Activated CD4-positive, alpha-beta T cell treated with anti-CD3 and anti-CD28 coated beads for 1 hour (primary cell): ENCODE data around the gene METAP1D.
"Not testable (repeated sequence)": the region's sequence is repeated elsewhere in the genome, so short reads cannot be mapped to it uniquely, and the experiment has no call there.

Source experiments
- DNase-seq: peaks from one replicate; pipeline ENCODE4 v3.0.0-alpha.2; 2020

The METAP1D gene

DNA sequence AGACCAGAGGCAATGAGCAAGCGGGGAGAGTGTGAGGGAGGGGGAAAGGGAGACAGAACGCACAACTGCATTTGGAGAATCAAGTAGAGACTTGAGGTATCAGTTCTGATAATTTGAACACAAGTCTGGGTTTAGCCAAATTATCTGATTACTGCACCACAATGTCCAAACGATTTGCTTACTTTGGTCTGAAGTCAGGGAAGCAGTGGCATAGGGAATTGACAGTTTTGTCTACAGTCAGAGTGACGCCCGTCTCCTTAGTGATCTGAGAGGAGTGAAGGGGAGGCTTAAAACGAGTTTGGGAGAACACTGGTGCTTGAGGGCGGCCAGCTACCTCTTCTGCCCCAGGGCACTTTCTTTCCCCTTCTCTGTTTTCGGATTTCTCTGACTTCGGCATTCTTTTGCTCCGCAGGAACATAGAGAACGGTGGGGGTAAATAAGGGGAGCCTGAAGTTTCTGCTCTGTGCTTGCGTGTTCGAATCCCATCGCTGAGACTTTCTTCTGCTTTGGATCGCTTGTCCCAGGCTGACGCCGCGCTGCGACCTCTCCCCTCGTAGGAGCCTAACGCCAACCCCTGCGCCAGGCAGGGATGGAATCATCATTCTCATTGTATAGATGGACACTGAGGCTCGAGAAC lies 105.8 kb downstream of the METAP1D start:
- no peak for DNase-seq

- no peak for DNase-seq
Observed at GRCh38 chr2:172106108-172106961, 106.6 kb downstream of the METAP1D start.

DNA sequence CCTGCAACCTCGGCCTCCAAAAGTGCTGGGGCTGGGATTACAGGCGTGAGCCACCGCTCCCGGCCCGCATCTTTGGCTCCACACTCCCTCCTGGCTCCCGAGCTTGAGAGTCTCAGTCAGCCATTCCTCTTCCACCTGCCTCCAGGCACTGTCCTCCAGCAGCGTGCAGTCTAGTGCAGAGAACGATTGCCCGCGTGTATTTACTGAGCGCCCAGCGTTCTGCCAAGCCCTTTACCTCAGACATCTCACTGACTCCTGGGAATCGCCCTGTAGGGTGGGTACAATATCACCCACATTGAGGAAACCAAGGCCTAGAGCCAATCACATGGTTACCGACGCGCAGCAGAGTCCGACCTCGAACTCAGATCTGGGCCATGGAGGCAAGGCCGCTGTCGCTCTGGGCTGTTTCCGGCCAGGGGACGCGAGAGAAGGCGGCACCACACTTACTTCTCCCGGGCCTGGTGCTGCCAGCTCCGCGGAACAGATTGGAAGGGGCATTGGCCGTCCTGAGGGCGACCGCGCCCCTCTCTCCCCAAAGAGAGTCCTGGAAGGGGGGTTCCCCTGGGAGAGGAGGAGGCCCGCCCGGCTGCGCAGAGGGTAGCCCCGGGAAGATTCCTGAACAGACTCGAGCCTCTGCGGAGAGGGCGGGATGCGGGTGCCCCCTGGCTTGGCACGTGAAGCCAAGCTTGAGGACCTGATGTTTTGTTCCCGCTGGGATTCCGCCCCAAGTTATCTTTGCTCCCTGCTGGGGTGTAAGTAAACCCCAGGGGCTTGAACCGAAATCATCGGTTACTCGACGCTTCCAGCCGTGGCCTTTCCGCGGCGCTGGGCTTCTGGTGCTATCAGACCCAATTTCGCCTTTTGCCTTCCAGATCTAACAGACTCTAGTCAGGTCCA lies 108.2 kb downstream of the METAP1D start:
- no peak for DNase-seq

GRCh38 chr2:172108587-172108930 lies 108.8 kb downstream of the METAP1D start:
- no peak for DNase-seq

DNA sequence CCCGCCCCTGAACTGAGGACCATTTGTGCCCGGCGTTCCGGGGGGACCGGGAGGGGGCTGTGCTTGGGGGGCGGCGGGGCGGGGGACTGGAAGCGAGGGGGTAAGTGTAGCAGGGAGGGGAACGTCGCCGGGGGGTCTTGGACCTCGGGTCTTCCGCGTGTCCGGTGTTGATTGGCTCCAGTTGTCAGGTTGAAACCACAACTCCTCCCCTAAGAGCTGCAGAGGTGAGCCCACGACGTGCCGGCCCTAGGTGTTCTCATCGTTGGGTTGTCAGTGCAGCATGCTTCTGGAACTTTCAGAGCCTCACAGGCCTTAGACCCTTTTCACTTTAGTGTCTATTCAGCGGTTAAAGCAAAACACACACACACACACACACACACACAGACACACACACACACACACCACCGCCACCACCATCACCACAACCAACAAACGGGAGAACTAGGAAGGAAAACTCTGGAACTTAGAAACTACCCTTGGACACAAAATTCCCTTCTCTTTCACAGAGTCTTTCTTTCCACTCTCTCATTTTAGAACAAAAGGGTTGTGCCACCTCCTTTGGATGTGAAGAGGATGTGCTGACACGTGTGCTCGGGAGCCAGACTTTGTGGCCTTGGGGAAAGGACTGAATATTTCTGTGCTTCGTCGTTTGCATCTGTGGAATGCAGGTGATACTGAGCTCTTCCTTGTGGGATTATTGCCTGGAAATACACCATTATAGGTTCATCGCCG lies 109.7 kb downstream of the METAP1D start:
- DNase-seq = no peak

DNA sequence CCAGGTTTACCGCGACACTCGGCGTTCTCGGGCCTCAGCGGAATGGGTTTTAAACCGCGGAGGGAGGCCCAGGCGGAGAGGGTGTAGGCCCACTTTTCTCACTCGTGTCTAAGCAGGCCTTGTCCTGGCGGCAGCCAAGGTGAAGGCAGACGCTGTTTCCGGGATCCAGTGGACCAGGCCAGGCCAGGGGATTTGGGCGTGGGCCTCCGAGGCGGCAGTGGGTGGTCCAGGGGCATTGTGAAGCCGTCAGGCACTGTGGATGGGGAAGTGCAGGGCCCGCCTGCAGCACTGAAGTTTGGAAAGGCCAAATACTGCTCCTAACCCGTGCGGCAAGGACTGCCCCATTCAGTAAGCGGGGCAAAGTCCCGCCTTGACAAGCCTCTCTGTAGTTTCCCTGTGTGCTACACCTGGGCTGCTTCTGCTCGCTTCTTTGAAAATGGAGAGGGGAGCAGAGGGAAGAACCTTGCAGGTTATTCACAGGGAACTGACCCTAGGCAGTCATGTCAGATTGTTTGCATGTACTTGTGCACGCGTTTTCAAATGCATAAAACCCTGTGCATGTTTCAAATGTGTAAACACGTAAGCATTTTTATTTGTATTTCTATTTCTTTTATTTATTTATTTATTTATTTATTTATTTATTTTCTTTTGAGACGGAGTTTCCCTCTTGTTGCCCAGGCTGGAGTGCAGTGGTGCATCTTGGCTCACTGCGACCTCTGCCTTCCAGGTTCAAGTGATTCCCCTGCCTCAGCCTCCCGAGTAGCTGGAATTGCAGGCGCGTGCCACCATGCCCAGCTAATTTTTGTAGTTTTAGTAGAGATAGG lies 110.4 kb downstream of the METAP1D start:
- DNase-seq = no peak

GRCh38 chr2:172113617-172114016 lies 113.9 kb downstream of the METAP1D start:
- no peak for DNase-seq

DNA sequence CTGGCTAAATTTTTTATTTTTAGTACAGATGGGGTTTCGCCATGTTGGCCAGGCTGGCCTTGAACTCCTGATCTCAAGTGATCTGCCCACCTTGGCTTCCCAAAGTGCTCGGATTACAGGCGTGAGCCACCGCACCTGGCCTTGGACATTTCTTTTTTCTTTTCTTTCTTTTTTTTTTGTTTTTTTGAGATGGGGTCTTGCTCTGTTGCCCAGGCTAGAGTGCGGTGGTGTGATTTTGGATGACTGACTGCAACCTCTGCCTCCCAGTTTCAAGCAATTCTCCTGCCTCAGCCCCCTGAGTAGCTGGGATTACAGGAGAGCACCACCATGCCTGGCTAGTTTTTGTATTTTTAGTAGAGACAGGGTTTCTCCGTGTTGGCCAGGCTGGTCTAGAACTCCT lies 114.4 kb downstream of the METAP1D start:
- DNase-seq = not testable (repeated sequence)

DNA sequence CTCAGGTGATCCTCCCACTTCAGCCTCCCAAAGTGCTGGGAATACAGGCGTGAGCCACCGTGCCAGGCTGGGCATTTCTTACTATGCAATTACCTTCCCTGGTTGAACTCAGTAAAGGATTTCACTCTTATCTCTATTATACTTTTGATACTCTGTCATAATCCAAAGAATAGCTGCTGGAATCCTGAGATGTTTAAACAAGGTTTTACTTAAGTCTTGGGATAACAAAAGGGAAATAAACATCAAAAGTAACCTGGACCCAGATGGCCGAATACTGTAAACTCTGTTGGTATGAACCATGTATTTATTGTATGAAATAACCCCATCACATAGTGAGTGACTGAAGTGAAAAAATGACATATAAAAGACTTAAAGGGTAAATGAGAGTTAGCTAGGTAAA lies 114.8 kb downstream of the METAP1D start:
- no peak for DNase-seq

- DNase-seq = no peak
Observed at GRCh38 chr2:172116107-172116506, 116.4 kb downstream of the METAP1D start.

DNA sequence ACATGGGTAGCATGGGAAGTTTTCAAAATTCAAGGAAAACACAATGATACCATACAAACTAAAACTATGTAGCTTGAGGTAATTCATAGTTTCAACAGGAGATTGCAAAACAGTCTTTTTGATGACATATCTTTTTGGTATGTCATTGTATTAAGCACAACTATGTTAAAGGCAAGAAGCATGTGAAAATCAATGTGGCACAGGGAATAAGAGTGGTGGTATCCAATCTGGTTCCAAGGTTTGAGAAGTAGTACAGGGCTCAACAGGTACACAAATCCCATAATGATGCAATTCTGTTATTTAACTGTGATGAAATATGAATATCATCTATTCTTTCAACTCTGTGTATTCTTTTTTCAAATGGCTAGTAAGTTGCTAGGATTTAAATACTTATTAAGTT lies 119.3 kb downstream of the METAP1D start:
- DNase-seq = no peak

DNA sequence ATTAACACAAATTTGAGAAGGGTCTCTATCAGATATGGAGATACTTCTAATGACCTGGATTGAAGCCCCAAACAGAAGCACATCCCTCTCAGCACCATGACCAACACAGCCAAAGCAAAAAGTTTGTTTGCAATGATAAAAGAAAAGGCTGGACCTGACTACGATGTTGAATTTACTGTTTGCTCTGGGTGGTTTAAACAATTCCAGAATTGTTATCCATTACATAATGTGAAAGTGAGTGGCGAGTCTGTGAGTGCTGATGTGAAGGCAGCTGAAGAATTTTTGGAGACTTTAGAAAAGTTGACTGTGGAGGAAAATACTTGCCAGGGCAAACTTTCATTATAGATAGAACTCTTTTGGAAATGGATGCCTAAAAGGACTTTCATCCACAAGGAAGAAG lies 120.4 kb downstream of the METAP1D start:
- no peak for DNase-seq

DNA sequence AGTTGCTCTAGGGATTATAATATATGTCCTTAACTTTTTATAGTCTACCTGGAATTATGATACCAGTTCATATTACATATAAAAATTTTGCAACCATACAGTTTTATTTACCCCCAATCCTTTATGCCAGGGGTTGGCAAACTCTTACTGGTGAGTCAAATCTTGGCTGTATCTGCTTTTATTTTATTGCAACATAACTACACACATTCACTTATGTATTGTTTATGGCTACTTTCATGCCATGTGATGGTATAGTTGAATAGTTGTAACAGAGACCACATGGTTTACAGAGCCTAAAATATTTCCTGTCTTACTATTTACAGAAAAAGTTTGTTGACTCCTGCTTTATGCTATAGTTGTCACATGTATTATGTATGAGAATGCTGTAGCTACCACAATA lies 128.7 kb downstream of the METAP1D start:
- DNase-seq = no peak

- no peak for DNase-seq
Observed at GRCh38 chr2:172129404-172129803, 129.7 kb downstream of the METAP1D start.
